ENCODE results near the gene TEX10.
"Not testable (repeated sequence)": the region's sequence is repeated elsewhere in the genome, so short reads cannot be mapped to it uniquely, and the experiment has no call there.

Gene TEX10

GRCh38 chr9:100352727-100353505 is at the start of gene TEX10:
TEX10 (minus strand) TSS chr9:100352942; CDS start chr9:100349363, 3,579 bp downstream.
- DNase-seq (ENCODE audit: low read depth), result peak; percentile 83

GRCh38 chr9:100401042-100401441 is 48.3 kb upstream of the TEX10 start:
- no peak for DNase-seq (ENCODE audit: low read depth)

DNA sequence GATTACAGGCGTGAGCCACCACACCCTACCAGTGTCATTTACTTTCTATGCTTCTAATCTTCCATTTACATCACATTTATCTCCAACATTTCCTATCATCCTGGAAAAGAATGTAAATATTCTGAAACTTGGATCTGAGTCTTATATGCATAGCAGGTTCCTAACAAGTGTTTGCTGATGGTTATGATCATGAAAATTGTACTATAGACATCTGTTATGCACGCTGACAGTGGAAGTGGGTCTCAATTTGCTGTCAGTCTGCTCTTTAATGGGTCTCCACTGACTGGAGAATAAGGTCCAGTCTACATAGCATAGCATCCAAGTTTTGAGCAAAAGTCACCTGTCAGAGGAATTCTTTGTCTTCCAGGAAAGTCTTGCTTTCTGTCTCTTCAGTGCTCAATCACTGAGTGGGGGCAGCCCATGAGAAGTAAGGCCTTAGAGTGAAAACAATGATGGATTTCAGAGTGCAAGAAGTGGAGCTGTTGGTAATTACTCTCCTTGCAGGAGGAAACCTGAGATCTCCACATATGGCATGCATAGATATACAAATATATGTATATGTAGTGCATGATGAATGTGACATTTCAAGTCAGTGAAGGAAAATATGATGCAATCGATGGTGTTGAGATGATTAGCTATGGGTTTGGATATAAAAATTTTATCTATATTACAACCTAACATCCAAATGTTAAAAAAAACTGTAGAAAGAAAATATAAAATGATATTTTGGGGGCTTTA is 45.0 kb upstream of the TEX10 start:
- DNase-seq (ENCODE audit: low read depth), result no peak

GRCh38 chr9:100396769-100397168 is 44.0 kb upstream of the TEX10 start:
- DNase-seq (ENCODE audit: low read depth), result no peak

DNA sequence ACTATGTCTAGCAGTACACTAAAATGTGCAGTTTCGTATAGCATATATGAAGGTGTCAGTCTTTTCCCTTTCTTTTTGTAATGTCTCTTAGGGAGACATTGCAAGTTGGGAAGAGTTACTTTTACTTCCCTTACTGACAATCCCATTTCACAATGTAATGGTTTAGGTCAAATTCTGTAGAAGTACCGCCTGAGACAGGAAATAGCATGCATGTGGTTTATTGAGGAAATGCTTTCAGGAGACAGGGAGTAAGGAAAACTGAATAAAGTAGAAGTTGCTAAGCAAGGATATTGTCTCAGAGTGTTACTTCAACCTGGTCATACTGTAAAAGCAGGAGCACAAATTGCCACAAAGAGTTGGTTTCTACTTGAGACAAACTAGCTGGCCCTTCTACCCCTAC is 42.1 kb upstream of the TEX10 start:
- DNase-seq (ENCODE audit: low read depth), result no peak

GRCh38 chr9:100394032-100394695 is 41.4 kb upstream of the TEX10 start:
- DNase-seq (ENCODE audit: low read depth), result no peak

- not testable (repeated sequence) for DNase-seq (ENCODE audit: low read depth)
Measured at GRCh38 chr9:100392989-100393388, 40.2 kb upstream of the TEX10 start.

DNA sequence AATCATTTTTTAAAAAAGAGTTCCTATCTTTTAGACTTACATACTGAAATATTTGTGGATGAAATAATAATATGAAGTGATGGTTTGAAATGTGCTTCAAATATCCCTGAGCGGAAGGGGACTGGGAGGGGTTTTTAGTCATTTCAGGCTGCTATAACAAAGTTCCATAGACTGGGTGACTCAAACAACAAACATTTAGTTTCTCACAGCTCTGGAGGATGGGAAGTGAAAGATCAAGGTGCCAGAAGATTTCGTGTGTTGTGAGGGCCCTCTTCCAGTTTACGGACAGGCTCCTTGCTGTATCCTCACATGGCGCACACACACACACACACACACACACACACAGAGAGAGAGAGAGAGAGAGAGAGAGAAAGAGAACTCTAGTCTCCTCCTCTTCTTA is 27.1 kb upstream of the TEX10 start:
- no peak for DNase-seq (ENCODE audit: low read depth)

DNA sequence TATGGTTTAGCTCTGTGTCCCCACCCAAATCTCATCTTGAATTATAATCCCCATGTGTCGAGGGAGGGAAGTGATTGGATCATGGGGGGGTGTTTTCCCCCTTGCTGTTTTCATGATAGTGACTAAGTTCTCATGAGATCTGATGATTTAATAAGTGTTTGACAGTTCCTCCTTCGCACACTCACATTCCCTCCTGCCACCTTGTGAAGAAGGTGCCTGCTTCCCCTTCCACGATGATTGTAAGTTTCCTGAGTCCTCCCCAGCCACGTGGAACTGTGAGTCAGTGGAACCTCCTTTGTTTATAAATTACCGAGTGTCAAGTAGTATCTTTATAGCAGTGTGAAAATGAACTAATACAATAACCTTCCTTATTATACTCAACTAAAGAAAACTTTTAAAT is 24.3 kb upstream of the TEX10 start:
- DNase-seq (ENCODE audit: low read depth), result no peak

DNA sequence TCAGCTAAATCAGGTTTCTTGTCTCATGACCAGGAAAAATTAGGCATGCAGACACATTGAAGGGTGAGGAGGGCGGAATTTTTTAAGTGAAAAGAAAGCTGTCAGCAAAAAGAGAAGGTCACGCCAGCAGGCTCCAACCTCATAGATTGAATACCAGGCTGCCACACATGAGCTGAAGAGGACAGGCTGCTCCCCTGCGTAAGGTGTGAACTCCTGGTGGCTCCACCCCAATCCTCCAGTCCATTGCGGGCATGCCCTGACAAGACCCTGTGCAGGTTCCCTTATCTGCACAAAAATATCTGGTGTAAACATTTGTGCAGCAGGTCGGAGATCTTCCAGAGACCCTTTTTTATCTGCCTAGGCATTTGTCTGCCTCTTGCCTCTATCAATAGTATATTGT is 22.9 kb upstream of the TEX10 start:
- DNase-seq (ENCODE audit: low read depth), result no peak

DNA sequence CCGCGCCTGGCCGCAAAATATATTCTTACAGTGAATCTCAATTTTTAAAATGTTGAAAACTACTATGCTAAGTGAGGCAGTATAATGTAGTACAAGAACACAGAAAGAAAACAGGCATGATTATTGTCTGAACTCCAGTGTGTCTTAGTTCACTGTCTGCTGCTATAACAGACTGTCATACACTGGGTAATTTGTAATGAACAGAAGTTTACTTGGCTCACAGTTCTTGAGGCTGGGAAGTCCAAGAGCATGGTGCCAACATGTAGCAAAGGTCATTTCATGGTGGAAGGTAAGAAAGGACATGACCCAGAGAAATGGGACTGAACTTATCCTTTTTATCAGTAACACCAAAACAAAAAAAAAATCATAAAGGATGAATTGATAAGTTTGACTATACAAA is 19.9 kb upstream of the TEX10 start:
- DNase-seq (ENCODE audit: low read depth), result no peak

GRCh38 chr9:100370064-100370723 is 17.5 kb upstream of the TEX10 start:
- no peak for DNase-seq (ENCODE audit: low read depth)

DNA sequence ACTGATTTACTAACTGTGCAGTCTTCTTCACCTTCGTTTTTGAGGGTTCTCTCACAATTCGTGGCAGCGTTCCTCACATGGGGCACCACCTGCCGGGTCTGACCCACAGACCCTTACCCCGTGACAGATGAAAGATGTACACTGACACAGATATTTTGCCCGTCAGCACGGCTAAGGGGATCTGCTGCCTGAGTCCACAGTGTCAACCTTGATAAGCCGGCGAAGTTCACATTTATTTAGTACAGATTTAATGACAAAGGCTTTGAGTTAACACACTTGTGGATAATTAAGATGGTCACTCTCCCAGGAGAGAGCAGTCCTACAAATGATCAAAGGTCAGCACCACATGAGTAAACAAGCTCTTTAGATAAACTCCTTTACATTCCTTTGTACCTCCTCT is 15.9 kb upstream of the TEX10 start:
- no peak for DNase-seq (ENCODE audit: low read depth)

DNA sequence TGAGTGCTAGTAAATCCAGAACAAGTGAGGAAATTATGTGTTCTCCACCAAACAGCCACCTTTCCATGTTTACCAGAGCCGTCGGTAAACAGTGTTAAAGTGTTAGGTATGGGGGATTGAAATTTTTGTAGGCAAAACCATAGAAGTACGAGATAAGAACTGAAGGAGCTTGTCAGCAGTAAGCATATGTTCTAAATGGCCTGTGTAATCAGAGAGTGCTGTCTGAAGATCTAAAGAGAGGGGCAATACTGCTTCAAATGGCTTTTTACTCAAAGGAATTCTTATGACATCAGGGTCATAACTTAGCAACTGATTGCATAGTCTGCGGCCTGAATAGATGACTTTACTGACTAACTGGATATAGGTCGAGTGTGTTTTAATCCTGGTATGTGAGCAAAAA is 13.4 kb upstream of the TEX10 start:
- DNase-seq (ENCODE audit: low read depth), result no peak

- DNase-seq (ENCODE audit: low read depth), result no peak
Measured at GRCh38 chr9:100364013-100364412, 11.3 kb upstream of the TEX10 start.

GRCh38 chr9:100359057-100359456 is 6.3 kb upstream of the TEX10 start:
- DNase-seq (ENCODE audit: low read depth), result no peak

DNA sequence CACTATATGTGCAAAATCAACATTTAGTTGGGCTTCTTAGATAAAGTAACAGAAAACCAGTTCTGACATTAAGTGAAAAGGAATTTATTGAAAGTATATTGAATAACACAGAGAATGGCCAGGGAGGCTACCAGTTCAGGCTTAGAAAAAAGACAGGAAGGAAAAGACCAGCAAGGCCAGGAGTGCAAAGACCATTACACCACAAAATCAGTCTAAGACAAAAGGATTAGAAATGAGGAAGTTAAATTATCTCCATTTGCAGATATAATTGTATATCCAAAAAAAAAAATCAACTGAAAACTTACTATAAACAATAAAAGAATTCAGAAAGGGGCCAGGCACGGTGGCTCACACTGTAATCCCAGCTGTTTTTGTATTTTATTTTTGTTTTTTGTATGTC is 4.8 kb upstream of the TEX10 start:
- no peak for DNase-seq (ENCODE audit: low read depth)

- no peak for DNase-seq (ENCODE audit: low read depth)
Measured at GRCh38 chr9:100355561-100355960, 2.8 kb upstream of the TEX10 start.

DNA sequence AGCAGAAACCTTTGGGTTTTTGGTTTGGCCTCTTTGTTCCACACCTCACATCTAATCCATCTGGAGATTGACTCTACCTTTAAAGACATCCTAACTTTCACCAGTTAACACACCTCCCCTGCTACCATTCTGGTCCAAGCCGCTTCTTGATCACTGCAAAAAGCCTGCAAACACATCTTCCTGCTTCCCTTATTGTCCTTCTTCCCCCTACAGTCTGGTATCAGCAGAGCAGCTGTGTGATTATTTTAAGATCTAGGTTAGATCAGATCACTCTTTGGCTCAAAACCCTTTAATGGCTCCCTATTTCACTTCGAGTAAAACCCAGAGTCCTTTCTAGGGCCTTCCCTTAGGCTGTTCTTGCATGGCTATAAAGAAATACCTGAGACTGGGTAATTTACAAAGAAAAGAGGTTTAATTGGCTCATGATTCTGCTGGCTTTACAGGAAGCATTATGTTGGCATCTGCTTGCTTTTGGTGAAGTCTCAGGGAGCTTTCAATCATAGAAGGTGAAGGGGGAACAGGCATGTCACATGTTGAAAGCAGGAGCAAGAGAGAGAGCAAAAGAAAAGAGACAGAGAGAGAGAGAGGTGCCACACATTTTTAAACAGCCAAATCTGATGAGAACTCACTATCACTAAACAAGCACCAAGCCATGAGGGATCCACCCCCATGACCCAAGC is 1.5 kb upstream of the TEX10 start:
- DNase-seq (ENCODE audit: low read depth), result no peak

DNA sequence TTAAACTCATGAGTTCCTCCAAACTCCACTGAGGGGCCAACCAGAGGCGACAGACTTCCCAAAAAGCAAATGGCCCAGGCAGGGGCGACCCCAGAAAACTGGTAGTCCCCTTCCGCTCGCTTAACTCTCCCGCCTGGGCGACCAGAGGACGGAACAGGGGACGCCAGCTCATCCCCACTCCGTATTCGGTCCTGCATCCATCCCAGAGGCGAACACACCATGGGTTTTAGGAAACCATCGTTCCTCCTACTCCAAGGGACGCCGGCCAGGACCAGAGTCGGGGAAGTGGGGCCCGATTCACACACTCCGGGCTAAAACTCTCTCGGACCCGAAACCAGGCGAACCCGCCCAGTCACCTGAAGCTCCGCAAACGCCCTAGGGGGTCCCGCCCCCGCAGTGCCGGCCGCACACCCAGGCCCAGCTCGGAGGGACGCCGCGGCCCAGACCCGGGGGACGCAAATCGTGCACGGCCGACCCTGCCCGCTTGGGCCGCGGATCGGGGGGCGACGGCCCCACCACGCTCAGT is 478 bp downstream of the TEX10 start:
- DNase-seq (ENCODE audit: low read depth), result peak; percentile 7

DNA sequence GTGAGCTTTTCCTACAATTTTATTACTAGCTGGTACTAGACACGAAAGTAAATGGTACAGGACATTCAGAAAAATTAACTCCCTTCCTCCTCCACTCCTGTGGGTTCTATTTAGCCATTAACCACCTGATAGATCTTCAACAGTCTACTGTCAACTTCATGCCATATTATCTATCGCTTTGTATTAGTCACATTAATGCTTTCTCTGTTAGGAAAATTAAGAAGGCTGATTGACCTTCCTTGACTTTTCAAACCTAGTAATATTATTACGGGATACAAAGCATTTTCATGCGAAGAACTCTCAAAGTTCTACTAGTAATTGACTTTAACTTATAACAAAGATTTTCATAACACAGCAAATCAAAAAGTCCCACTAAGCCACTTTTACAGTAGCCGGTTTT is 1.2 kb downstream of the TEX10 start:
- no peak for DNase-seq (ENCODE audit: low read depth)

GRCh38 chr9:100350188-100350587 is 2.6 kb downstream of the TEX10 start:
- no peak for DNase-seq (ENCODE audit: low read depth)
